HepG2 (cell line): Measurements from ENCODE around the gene EXOC3L4. TPM values are rescaled to one million over a fixed set of nuclear protein-coding genes. Genes with fewer than 3 reads are reported as not detected.

Experiments used
- ATAC-seq: fragments of 200-7000 bp; cut with Tn5 transposase; 3 replicates; pipeline ENCODE4 v1.9.1; 2020; ENCODE audit warnings: mild to moderate bottlenecking, moderate library complexity
- BruUV-seq: library from RNA; stranded (reverse); fragments of 400-500 nt; replicated peaks from 2 replicates; lab custom pipeline; 2021; lab: Mats Ljungman, UMichigan
- CTCF ChIA-PET: fragments of 300-600 bp; formaldehyde crosslinking; extraction: SDS; loops from one replicate; lab custom pipeline; 2021; ENCODE audit warnings: low total read pairs, inconsistent platforms, low intra/inter-chr PET ratio; lab: Yijun Ruan, JAX
- POLR2A ChIA-PET: fragments of 350-600 bp; sonication (Branson Sonifier 250); formaldehyde crosslinking; loops from one replicate; lab custom pipeline; 2020; ENCODE audit warnings: antibody characterized with exemption, inconsistent platforms; lab: Yijun Ruan, JAX
- DNase-seq: peaks from one replicate; pipeline ENCODE4 v3.0.0-alpha.2; 2015; ENCODE audit warnings: low spot score
- FAIRE-seq: peaks from 3 replicates; lab custom pipeline; 2011; peaks lifted over from hg19 to GRCh38; lab: Jason Lieb, UNC
- H2AFZ ChIP-seq: one replicate; pipeline ENCODE4 v1.6.1; 2011; ENCODE audit warnings: low read length, inconsistent platforms
- H3K27ac ChIP-seq: fragments of 300-600 bp; 3 replicates; pipeline ENCODE4 v1.8.0; 2011; ENCODE audit warnings: mixed run types, mild to moderate bottlenecking, mixed read lengths, low read length, inconsistent platforms; ENCODE audit not compliant: insufficient read depth; ENCODE audit errors: extremely low read length
- H3K27me3 ChIP-seq, 2 experiments: fragments of 200-600 bp in 1 of 2; 2 replicates in 1 of 2; 3 replicates in 1 of 2; pipeline versions ENCODE4 v1.6.0 to v1.8.0; 2011; ENCODE audit warnings: low read length in 2 of 2, mild to moderate bottlenecking in 2 of 2, moderate library complexity in 2 of 2, inconsistent platforms in 1 of 2; ENCODE audit not compliant: insufficient read depth in 2 of 2, control insufficient read depth in 1 of 2
- H3K36me3 ChIP-seq, 2 experiments: fragments of 200-600 bp in 1 of 2; replicated peaks in 1 of 2; 2 replicates in 1 of 2; 3 replicates in 1 of 2; pipeline versions ENCODE4 v1.5.1 to v1.8.0; 2011; ENCODE audit warnings: low read length in 2 of 2, inconsistent platforms in 1 of 2; ENCODE audit not compliant: insufficient read depth in 2 of 2, control insufficient read depth in 1 of 2
- H3K4me1 ChIP-seq: 2 replicates; pipeline ENCODE4 v1.5.1; 2012; ENCODE audit warnings: low read length, inconsistent platforms; ENCODE audit not compliant: insufficient read depth
- H3K4me2 ChIP-seq: 2 replicates; pipeline ENCODE4 v1.6.0; 2011; ENCODE audit warnings: low read depth, low read length, inconsistent platforms
- H3K4me3 ChIP-seq, 3 experiments: fragments of 200-600 bp in 1 of 3; sonication (generic), shearing (Covaris generic) in 1 of 3; replicated peaks in 1 of 3; 2 replicates each; pipeline ENCODE4 v1.5.1; 2011 to 2016; ENCODE audit warnings: low read length in 3 of 3, inconsistent platforms in 2 of 3, low read depth in 2 of 3, mild to moderate bottlenecking in 2 of 3, control low read depth in 1 of 3, mixed read lengths in 1 of 3; ENCODE audit not compliant: insufficient read depth in 1 of 3
- H3K79me2 ChIP-seq: one replicate; pipeline ENCODE4 v1.6.1; 2011; ENCODE audit warnings: low read length, inconsistent platforms; ENCODE audit not compliant: insufficient read depth
- H3K9ac ChIP-seq: 2 replicates; pipeline ENCODE4 v1.6.0; 2011; ENCODE audit warnings: mild to moderate bottlenecking, low read depth, low read length, inconsistent platforms; ENCODE audit not compliant: insufficient read depth
- H3K9me3 ChIP-seq: 2 replicates; pipeline ENCODE4 v1.5.1; 2012; ENCODE audit warnings: mild to moderate bottlenecking, low read length
- H4K20me1 ChIP-seq: 2 replicates; pipeline ENCODE4 v1.6.0; 2011; ENCODE audit warnings: inconsistent platforms, mild to moderate bottlenecking, low read length, moderate library complexity; ENCODE audit not compliant: insufficient read depth
- ARID2 ChIP-seq: sonication (generic); formaldehyde crosslinking; IDR thresholded peaks from 2 replicates; pipeline ENCODE4 v1.8.1; 2022; ENCODE audit warnings: mild to moderate bottlenecking, missing genetic modification reagents, borderline replicate concordance
- MAX ChIP-seq: IDR thresholded peaks from 2 replicates; pipeline ENCODE4 v1.6.1; 2012; ENCODE audit warnings: inconsistent platforms
- MEIS2 ChIP-seq: sonication (generic); formaldehyde crosslinking; IDR thresholded peaks from 2 replicates; pipeline ENCODE4 v1.9.0; 2021; ENCODE audit warnings: mild to moderate bottlenecking, missing genetic modification reagents
- PHF21A ChIP-seq: sonication (generic); formaldehyde crosslinking; IDR thresholded peaks from 2 replicates; pipeline ENCODE4 v1.5.0; 2020; ENCODE audit warnings: mild to moderate bottlenecking, missing genetic modification reagents
- RARA ChIP-seq: IDR thresholded peaks from 2 replicates; pipeline ENCODE4 v1.6.1; 2016; ENCODE audit warnings: missing genetic modification reagents, missing compliant biosample characterization
- SP5 ChIP-seq: IDR thresholded peaks from 2 replicates; pipeline ENCODE4 v1.6.1; 2016; ENCODE audit warnings: low read depth, borderline replicate concordance
- TAF15 ChIP-seq: fragments of 200-400 bp; formaldehyde crosslinking; IDR thresholded peaks from one replicate; pipeline ENCODE4 v1.6.1; 2018; ENCODE audit warnings: mild to moderate bottlenecking, low read depth, low read length; ENCODE audit not compliant: poor library complexity, severe bottlenecking
- TBX2 ChIP-seq: sonication (generic); formaldehyde crosslinking; IDR thresholded peaks from 2 replicates; pipeline ENCODE4 v1.5.0; 2020; ENCODE audit warnings: missing genetic modification reagents, mild to moderate bottlenecking, borderline replicate concordance
- THAP9 ChIP-seq: sonication (generic); formaldehyde crosslinking; IDR thresholded peaks from 2 replicates; pipeline ENCODE4; 2020; ENCODE audit warnings: missing genetic modification reagents, mild to moderate bottlenecking, borderline replicate concordance
- ZFY ChIP-seq: sonication (generic); formaldehyde crosslinking; IDR thresholded peaks from 2 replicates; pipeline ENCODE4 v1.4.0; 2020; ENCODE audit warnings: missing genetic modification reagents
- ZNF354B ChIP-seq: sonication (generic); formaldehyde crosslinking; IDR thresholded peaks from 2 replicates; pipeline ENCODE4 v1.8.0; 2022; ENCODE audit warnings: mild to moderate bottlenecking, missing genetic modification reagents
- ZNF431 ChIP-seq: sonication (generic); formaldehyde crosslinking; IDR thresholded peaks from 2 replicates; pipeline ENCODE4 v1.9.0; 2022; ENCODE audit warnings: missing genetic modification reagents, low read depth, mild to moderate bottlenecking, borderline replicate concordance
- ZNF605 ChIP-seq: sonication (generic); formaldehyde crosslinking; IDR thresholded peaks from 2 replicates; pipeline ENCODE4 v1.8.0; 2022; ENCODE audit warnings: mild to moderate bottlenecking, missing genetic modification reagents
- WGBS: methylation state at CpG from one replicate; pipeline ENCODE4 v1.1.6; 2017; ENCODE audit warnings: low lambda C conversion rate; 5-methylcytosine and 5-hydroxymethylcytosine counted together
- in situ Hi-C: cut with HindIII; loops from 2 replicates; pipeline ENCODE4 v1.10.0; 2017; ENCODE audit warnings: low pct_unique_long_range_greater_than_20kb; ENCODE audit not compliant: extremely low pct_ligation_motif_present
- intact Hi-C: fragments of 100-400 bp; cut with micrococcal nuclease; formaldehyde crosslinking; loops from one replicate; pipeline ENCODE4 v1.10.0; 2022; ENCODE audit not compliant: unreplicated experiment
- polyA plus RNA-seq, 8 experiments: library from polyadenylated mRNA; depleted of rRNA in 3 of 8; stranded (reverse) in 7 of 8; unstranded in 1 of 8; fragments of >200 nt; fragmentation: Illumina TruSeq in 4 of 8; extraction: Trizol in 4 of 8; gene quantifications; 2 replicates each; pipeline versions ENCODE4 v1.2.1 to v1.2.3, GENCODE V29; 2011 to 2016; ENCODE audit warnings: low read depth in 4 of 8, missing spikeins in 1 of 8, mixed read lengths in 1 of 8; ENCODE audit not compliant: insufficient read depth in 1 of 8
- total RNA-seq, 5 experiments: library from RNA; depleted of rRNA; stranded (reverse); fragments of >200 nt; fragmentation: Illumina TruSeq; extraction: Trizol; gene quantifications; 2 replicates each; pipeline ENCODE4 v1.2.3, GENCODE V29; 2016; ENCODE audit warnings: low read depth in 1 of 5
- TF ChIP-seq, protein P1 (sequence below): sonication (generic); formaldehyde crosslinking; IDR thresholded peaks from 2 replicates; pipeline ENCODE4 v1.9.0; 2022; ENCODE audit warnings: missing genetic modification reagents, mild to moderate bottlenecking, borderline replicate concordance
- TF ChIP-seq, protein P2 (sequence below): sonication (generic); formaldehyde crosslinking; IDR thresholded peaks from 2 replicates; pipeline ENCODE4 v1.5.1; 2020; ENCODE audit warnings: mild to moderate bottlenecking, missing genetic modification reagents, moderate library complexity

The EXOC3L4 gene
- total and polyA plus RNA-seq, 2 of the 13 experiments (the other 11 are each of a cell fraction or from before 2014, with no cell fraction given), result 11.8 to 27.0 TPM

- H3K27ac ChIP-seq, result no peak overlapping the region
- ChIA-PET POLR2A (interaction anchor here (1.2 to 2.0 kb wide), 5 partner anchors 8 to 17 kb away, joined by 3 to 7 read pairs (median 5); no protein-coding TSS in a partner anchor), CTCF (no interaction called here)
- intact Hi-C loops (no loop called here), in situ Hi-C loops (no loop called here)
- ATAC-seq (peak; percentile 22), DNase-seq (no peak), FAIRE-seq (no peak)
- no peaks in the 10 kb centered on the region for H3K9me3 ChIP-seq
- H3K4me1 ChIP-seq, result peaks cover 84% of the 10 kb centered on the region
- H4K20me1 ChIP-seq, result no peaks in the 10 kb centered on the region
- WGBS, result no CpG with 5 or more reads among the region's 13 CpGs
- no peak overlapping the region for H3K9ac ChIP-seq
- H3K79me2 ChIP-seq, result no peaks in the 10 kb centered on the region
- no peaks in the 10 kb centered on the region for H3K36me3 ChIP-seq
- peaks cover 0 to 19% of the 10 kb centered on the region in 2 experiments; a peak in 4 of 5 replicates for H3K27me3 ChIP-seq
- H2AFZ ChIP-seq, result no peak overlapping the region
- H3K4me2 ChIP-seq, result peak overlapping the region; percentile 56
- peak overlapping the region in 1 of 3 experiments; percentile 53; a peak in 2 of 6 replicates for H3K4me3 ChIP-seq
- BruUV-seq, result no TSS peak
- TF ChIP-seq ZFY (CRISPR knock-in tag) (0 out of 2 replicates have a peak, but pooled peaks have one; percentile 28), ZNF431 (0 out of 2 replicates have a peak, but pooled peaks have one; percentile 52), TBX2 (peak; percentile 71; the same call in 1 of the 2 replicates), TAF15 (no peak), SP5 (CRISPR knock-in tag) (peak; percentile 86), ZNF605 (no peak), RARA (CRISPR knock-in tag) (peak; percentile 50; the same call in 1 of the 2 replicates), ARID2 (CRISPR knock-in tag) (no peak), ZNF354B (CRISPR knock-in tag) (no peak), MAX (0 out of 2 replicates have a peak, but pooled peaks have one; percentile 31), THAP9 (0 out of 2 replicates have a peak, but pooled peaks have one; percentile 32), MEIS2 (CRISPR knock-in tag) (peak; percentile 40; the same call in 1 of the 2 replicates), PHF21A (CRISPR knock-in tag) (peak; percentile 43; the same call in 1 of the 2 replicates)
- TF ChIP-seq, protein P1, sequence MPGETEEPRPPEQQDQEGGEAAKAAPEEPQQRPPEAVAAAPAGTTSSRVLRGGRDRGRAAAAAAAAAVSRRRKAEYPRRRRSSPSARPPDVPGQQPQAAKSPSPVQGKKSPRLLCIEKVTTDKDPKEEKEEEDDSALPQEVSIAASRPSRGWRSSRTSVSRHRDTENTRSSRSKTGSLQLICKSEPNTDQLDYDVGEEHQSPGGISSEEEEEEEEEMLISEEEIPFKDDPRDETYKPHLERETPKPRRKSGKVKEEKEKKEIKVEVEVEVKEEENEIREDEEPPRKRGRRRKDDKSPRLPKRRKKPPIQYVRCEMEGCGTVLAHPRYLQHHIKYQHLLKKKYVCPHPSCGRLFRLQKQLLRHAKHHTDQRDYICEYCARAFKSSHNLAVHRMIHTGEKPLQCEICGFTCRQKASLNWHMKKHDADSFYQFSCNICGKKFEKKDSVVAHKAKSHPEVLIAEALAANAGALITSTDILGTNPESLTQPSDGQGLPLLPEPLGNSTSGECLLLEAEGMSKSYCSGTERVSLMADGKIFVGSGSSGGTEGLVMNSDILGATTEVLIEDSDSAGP, result peak; percentile 48; the same call in 1 of the 2 replicates
- TF ChIP-seq, protein P2, sequence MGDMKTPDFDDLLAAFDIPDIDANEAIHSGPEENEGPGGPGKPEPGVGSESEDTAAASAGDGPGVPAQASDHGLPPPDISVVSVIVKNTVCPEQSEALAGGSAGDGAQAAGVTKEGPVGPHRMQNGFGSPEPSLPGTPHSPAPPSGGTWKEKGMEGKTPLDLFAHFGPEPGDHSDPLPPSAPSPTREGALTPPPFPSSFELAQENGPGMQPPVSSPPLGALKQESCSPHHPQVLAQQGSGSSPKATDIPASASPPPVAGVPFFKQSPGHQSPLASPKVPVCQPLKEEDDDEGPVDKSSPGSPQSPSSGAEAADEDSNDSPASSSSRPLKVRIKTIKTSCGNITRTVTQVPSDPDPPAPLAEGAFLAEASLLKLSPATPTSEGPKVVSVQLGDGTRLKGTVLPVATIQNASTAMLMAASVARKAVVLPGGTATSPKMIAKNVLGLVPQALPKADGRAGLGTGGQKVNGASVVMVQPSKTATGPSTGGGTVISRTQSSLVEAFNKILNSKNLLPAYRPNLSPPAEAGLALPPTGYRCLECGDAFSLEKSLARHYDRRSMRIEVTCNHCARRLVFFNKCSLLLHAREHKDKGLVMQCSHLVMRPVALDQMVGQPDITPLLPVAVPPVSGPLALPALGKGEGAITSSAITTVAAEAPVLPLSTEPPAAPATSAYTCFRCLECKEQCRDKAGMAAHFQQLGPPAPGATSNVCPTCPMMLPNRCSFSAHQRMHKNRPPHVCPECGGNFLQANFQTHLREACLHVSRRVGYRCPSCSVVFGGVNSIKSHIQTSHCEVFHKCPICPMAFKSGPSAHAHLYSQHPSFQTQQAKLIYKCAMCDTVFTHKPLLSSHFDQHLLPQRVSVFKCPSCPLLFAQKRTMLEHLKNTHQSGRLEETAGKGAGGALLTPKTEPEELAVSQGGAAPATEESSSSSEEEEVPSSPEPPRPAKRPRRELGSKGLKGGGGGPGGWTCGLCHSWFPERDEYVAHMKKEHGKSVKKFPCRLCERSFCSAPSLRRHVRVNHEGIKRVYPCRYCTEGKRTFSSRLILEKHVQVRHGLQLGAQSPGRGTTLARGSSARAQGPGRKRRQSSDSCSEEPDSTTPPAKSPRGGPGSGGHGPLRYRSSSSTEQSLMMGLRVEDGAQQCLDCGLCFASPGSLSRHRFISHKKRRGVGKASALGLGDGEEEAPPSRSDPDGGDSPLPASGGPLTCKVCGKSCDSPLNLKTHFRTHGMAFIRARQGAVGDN, result peak; percentile 81
Measured at GRCh38 chr14:103087343-103087835, 7.1 kb upstream of the EXOC3L4 start.
